22Rv1 (cell line): ENCODE measurements around the gene IL3.

Experiments used
- H3K27ac ChIP-seq: fragments of 450-650 bp; 2 replicates; pipeline ENCODE4 v1.5.1; 2017
- CTCF ChIP-seq: fragments of 450-650 bp; IDR thresholded peaks from 2 replicates; pipeline ENCODE4 v1.5.1; 2017; ENCODE audit warnings: mild to moderate bottlenecking
- ZFX ChIP-seq: fragments of 450-650 bp; IDR thresholded peaks from 2 replicates; pipeline ENCODE4 v1.6.1; 2017; ENCODE audit warnings: antibody characterized with exemption, borderline replicate concordance

IL3 gene

DNA sequence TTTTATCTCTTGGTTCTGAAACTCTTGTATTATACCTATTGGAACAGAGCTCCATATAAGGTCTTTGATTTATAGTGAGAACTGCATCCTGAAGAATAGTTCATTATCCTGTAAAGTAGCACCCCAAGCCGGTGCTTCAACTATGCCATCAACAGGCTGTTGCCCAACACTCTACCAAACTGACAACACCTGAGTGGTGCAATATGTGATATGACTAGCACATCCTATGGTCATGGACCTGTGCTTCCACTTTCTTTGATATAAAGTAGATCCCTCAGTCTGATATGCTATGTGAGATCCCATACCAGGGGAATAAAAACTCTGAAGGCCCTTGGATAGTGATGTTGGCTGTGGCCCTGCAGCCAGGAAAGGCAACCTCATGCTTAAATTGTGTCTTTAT is 28.9 kb downstream of the IL3 start:
- no peak overlapping the region for H3K27ac ChIP-seq
- TF ChIP-seq ZFX (no peak), CTCF (no peak)

GRCh38 chr5:132090107-132090506 is 29.7 kb downstream of the IL3 start:
- TF ChIP-seq CTCF: no peak
- TF ChIP-seq ZFX: no peak
- no peak overlapping the region for H3K27ac ChIP-seq

DNA sequence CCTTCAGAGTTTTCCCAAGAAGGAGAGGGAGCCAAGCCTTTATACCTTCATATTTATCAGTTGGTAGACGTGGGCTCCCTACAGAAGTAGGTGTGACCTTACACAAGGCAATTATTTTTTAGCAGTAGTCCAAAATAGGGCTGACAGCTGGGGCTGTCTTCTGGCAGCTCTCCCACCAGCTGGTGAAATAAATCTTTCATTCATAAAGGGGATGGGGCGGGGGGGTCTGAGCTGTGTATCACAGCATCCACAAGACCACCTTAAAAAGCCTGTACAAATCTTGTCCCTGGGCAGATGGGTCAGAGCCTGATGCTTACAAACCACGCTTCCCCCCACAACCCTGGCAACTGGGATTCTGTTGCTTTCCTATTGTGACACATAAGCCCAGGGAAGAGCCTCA is 32.8 kb downstream of the IL3 start:
- TF ChIP-seq CTCF (no peak), ZFX (no peak)
- no peak overlapping the region for H3K27ac ChIP-seq

DNA sequence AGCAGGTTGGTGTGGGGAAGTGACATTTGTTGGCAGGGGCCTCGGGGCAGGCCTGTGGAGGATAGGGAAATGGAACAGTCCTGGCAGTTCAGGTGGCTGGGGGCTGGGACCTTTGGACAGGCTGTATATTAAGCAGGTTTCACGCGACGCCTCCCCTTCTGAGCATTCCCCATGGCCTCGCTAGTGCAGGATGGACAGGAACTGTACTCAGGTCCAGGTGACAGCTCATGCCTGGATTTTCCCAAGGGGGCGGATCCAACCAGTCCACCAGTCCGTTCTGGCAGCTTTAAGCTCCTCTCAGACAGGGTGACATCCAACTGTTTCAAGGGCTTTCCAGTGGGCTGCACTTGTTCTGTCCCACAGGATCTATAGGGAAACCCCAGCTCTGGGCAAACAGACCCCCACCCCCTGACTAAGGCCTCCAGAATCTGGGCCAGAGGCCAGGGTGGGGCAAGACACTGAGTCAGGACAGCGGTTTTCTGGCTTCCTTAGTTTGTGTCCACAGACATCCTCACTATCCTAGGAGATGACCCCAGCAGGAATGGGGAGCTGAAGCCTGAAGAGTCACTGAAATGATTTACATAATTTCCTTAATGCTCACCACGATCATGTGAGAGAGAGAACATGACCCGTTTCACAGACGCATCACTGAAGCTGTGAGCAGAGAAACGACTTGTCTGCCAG is 34.1 kb downstream of the IL3 start:
- H3K27ac ChIP-seq: no peak overlapping the region
- TF ChIP-seq ZFX (no peak), CTCF (no peak)

DNA sequence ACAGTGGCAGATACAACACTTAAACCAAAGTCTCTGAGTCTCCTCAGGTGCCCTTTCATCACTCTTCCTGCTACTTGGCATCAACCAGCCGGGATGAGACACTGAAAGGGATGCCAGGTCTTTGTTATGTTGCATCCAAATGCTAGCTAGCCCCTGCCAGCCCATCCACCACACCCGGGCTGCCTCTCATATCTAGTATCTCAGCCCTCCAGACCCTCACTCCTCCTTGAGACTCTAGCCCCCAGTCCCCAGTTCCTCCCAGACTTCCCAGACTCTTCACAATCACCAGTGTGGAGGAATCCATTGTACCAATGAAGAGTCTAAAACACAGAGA is 34.6 kb downstream of the IL3 start:
- no peak overlapping the region for H3K27ac ChIP-seq
- TF ChIP-seq CTCF (no peak), ZFX (no peak)

DNA sequence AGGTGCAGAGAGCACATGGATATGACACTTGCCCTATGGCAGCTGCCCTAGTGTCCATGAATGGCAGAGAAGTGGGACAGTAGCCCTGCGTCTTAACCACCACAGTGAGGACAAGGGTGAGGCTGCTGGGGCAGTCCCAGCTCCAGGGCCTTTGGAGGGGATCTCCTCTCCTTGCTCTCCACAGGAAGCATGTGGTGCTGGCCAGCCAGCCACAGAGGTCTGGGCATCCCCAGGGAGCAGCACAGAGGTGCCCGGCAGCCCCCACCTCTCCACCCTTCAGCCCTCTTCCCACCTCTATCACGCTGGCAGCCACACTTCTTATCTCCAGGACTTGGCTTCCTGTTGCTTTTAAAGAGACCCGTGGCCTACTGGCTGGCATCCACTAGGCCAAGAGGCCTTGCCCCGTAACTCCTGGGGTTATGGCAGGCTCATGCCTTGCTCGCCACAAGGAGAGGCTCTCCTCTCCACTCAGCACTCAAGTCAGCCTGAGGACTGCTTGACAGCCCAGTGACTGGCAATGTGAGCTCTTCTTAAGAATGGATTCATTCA is 35.0 kb downstream of the IL3 start:
- TF ChIP-seq ZFX (no peak), CTCF (no peak)
- no peak overlapping the region for H3K27ac ChIP-seq

DNA sequence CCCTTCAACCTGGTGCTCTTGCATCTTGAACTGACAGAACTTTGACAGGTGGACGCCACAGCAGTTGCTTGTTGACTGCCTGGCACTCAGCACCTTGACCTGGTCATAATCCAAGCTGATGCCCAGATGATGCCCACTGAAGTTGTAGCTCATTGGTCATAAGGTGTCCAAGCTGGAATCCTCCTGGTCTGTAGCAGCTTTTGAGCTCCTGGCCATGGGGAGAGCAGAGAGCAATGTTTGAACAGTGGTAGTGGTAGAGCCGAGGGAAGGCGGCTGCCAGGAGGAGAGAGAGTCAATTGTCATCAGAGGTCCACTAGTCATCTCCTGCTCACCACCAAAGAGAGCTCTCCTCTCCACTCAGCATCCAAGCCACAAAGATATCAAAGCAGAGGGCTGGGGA is 36.4 kb downstream of the IL3 start:
- no peak overlapping the region for H3K27ac ChIP-seq

More for the DNA sequence above, 36.4 kb downstream of the IL3 start:
- TF ChIP-seq CTCF: no peak
- TF ChIP-seq ZFX: no peak
